ENCODE results near the gene MCM3AP. TPM values are rescaled to one million over a fixed set of nuclear protein-coding genes. Genes with fewer than 3 reads are reported as not detected.

The MCM3AP gene
- total RNA-seq, 2 donors from 2014 or later = 84.3 to 101 TPM

- Histone ChIP-seq H3K4me3 (peak overlapping the region; percentile 87), H3K4me1 (ENCODE audit: control insufficient read depth in 1 of 2, low read depth in 2 of 2) (peaks cover 13 to 29% of the 10 kb centered on the region in 2 donors), H3K9me3 (no peaks in the 10 kb centered on the region), H3K27me3 (replicated peaks; ENCODE audit: insufficient read depth) (no peaks in the 10 kb centered on the region), H3K27ac (no peak overlapping the region), H3K36me3 (peaks cover 6% of the 10 kb centered on the region)
- ATAC-seq (ENCODE audit: insufficient number of reproducible peaks, low FRiP score, low read depth) (no peak), DNase-seq (ENCODE audit: low spot score) (no peak)
- TF ChIP-seq CTCF (IDR thresholded peaks at IDR 0.05) = no peak
Observed at GRCh38 chr21:46323227-46323709, 37.9 kb upstream of the MCM3AP start.

GRCh38 chr21:46322351-46323226, 37.2 kb upstream of the MCM3AP start:
- Histone ChIP-seq H3K27ac (no peak overlapping the region), H3K9me3 (no peaks in the 10 kb centered on the region), H3K27me3 (replicated peaks; ENCODE audit: insufficient read depth) (no peaks in the 10 kb centered on the region), H3K4me3 (peak overlapping the region; percentile 87), H3K36me3 (peaks cover 3% of the 10 kb centered on the region), H3K4me1 (ENCODE audit: control insufficient read depth in 1 of 2, low read depth in 2 of 2) (peaks cover 13 to 29% of the 10 kb centered on the region in 2 donors)
- DNase-seq (ENCODE audit: low spot score) (no peak), ATAC-seq (ENCODE audit: insufficient number of reproducible peaks, low FRiP score, low read depth) (no peak)
- TF ChIP-seq CTCF (IDR thresholded peaks at IDR 0.05) = no peak

- Histone ChIP-seq H3K36me3 (no peaks in the 10 kb centered on the region), H3K9me3 (no peaks in the 10 kb centered on the region), H3K4me1 (ENCODE audit: control insufficient read depth in 1 of 2, low read depth in 2 of 2) (peaks cover 13 to 19% of the 10 kb centered on the region in 2 donors), H3K4me3 (no peak overlapping the region), H3K27ac (no peak overlapping the region), H3K27me3 (replicated peaks; ENCODE audit: insufficient read depth) (no peaks in the 10 kb centered on the region)
- TF ChIP-seq CTCF (IDR thresholded peaks at IDR 0.05) = no peak
- ATAC-seq (ENCODE audit: insufficient number of reproducible peaks, low FRiP score, low read depth) = no peak
- no peak for DNase-seq (ENCODE audit: low spot score)
Observed at GRCh38 chr21:46320331-46320801, 35.0 kb upstream of the MCM3AP start.

GRCh38 chr21:46319186-46319585, 33.8 kb upstream of the MCM3AP start:
- Histone ChIP-seq H3K4me1 (ENCODE audit: control insufficient read depth in 1 of 2, low read depth in 2 of 2) (peaks cover 13% of the 10 kb centered on the region in 2 donors), H3K27me3 (replicated peaks; ENCODE audit: insufficient read depth) (no peaks in the 10 kb centered on the region), H3K9me3 (no peaks in the 10 kb centered on the region), H3K4me3 (no peak overlapping the region), H3K36me3 (no peaks in the 10 kb centered on the region), H3K27ac (no peak overlapping the region)
- DNase-seq (ENCODE audit: low spot score) (no peak), ATAC-seq (ENCODE audit: insufficient number of reproducible peaks, low FRiP score, low read depth) (no peak)
- no peak for TF ChIP-seq CTCF (IDR thresholded peaks at IDR 0.05)

- Histone ChIP-seq H3K9me3 (no peaks in the 10 kb centered on the region), H3K36me3 (no peaks in the 10 kb centered on the region), H3K4me3 (no peak overlapping the region), H3K27me3 (replicated peaks; ENCODE audit: insufficient read depth) (no peaks in the 10 kb centered on the region), H3K27ac (no peak overlapping the region), H3K4me1 (ENCODE audit: control insufficient read depth in 1 of 2, low read depth in 2 of 2) (peaks cover 13% of the 10 kb centered on the region in 2 donors)
- ATAC-seq (ENCODE audit: insufficient number of reproducible peaks, low FRiP score, low read depth) (no peak), DNase-seq (ENCODE audit: low spot score) (no peak)
- no peak for TF ChIP-seq CTCF (IDR thresholded peaks at IDR 0.05)
Observed at GRCh38 chr21:46318464-46318845, 33.0 kb upstream of the MCM3AP start.
